Epithelial cell of umbilical artery (primary cell): ENCODE data around the gene SERTM2. TPM values are rescaled to one million over a fixed set of nuclear protein-coding genes. Genes with fewer than 3 reads are reported as not detected.

Source experiments
- total RNA-seq: library from RNA; depleted of rRNA; stranded (reverse); fragments of >200 nt; gene quantifications from 2 replicates; pipeline ENCODE4 v1.2.3, GENCODE V29; 2014

Gene SERTM2
- 2.3 TPM in 1 of 2 replicates, not detected in the other for total RNA-seq

DNA sequence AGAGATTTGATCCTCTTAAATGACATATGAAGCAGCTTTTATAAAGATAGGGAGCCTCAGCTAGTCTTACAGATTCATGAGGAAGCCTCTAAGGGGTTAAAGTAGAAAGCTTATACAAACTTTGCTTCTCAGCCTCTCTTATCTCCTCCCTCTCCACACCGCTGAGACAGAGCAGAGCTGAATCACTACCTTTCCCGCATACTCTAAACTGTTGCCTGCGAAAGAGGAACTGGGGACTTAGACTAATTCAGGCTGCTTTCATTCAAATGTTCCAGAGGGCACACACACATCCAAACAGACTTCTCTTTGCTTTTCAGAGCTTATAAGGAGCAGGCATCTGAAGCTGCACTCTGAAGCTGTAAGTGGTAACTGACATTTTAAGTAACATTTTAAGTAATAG, at the start of gene SERTM2:
TSS of gene SERTM2 (plus strand) at position 169 of the 400 bp plus-strand sequence. CDS start 7,213 bp downstream, outside the sequence.

Other genes with a start within 250 kb of the SERTM2 start
- gene CAPN6, start 241.2 kb upstream of the SERTM2 start, total RNA-seq, result not detected in 2 replicates
- not detected in 2 replicates for gene DCX, start 99.5 kb upstream of the SERTM2 start, total RNA-seq
- 37.4 and 39.1 TPM in 2 replicates for gene ALG13, start 169.5 kb downstream of the SERTM2 start, total RNA-seq